ENCODE measurements around the gene SGK1.
"Not testable (repeated sequence)": the region's sequence is repeated elsewhere in the genome, so short reads cannot be mapped to it uniquely, and the experiment has no call there.

Gene SGK1

DNA sequence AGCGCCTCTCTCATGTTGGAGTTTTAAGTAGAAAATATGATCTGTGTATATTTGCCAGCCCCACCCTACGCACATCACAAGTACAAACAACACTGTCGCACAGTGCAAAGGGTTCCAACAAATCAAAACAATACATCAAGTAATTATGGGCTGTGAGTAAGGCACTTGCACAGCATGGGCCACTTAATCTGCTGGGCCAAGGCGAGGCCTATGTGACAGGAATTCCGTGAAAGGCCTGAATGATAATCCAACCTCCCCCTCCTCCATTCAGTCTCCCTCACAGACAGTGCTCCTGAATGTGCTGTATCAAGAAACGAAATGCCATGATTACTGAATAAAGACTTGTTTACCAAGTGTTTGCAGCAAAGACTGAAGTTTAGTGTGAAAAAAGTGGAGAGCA is 135.4 kb downstream of the SGK1 start:
- DNase-seq: no peak

DNA sequence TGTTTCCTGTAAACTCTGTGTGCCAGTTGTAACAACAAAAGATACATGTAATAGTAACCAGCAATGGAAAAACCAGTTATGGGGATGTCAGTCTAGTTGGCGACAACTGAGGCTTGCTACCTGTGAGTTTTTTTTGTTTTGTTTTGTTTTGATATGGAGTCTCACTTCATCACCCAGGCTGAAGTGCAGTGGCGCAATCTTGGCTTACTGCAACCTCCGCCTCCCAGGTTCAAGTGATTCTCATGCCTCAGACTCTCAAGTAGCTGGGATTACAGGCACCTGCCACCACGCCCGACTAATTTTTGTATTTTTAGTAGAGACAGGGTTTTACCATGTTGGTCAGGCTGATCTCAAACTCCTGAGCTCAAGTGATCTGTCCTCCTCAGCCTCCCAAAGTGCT is 136.2 kb downstream of the SGK1 start:
- not testable (repeated sequence) for DNase-seq

DNA sequence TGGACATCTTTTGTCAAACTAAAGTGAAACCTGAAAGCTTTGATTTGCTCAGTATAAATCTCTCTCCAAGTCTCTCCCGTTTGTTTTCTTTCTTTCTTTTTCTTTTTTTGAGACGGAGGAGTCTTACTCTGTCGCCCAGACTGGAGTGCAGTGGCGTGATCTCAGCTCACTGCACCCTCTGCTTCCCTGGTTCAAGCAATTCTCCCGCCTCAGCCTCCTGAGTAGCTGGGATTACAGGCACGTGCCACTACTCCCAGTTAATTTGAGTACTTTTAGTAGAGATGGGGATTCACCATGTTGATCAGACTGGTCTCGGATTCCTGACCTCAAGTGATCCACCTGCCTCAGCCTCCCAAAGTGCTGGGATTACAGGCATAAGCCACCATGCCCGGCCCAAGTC is 136.7 kb downstream of the SGK1 start:
- not testable (repeated sequence) for DNase-seq

DNA sequence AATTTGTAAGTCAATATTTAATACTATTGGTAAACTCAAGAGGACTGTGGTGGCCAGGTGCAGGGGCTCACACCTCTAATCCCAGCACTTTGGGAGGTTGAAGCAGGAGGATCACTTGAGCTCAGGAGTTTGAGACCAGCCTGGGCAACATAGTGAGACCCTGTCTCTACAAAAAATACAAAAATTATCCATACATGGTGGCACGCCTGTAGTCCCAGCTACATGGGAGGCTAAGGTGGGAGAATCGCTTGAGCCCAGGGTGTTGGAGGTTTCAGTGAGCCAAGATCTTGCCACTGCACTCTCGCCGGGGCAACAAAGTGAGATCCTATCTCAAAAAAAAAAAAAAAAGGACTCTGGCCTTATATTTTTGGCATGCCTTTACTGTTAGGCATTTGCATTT is 137.4 kb downstream of the SGK1 start:
- not testable (repeated sequence) for DNase-seq

DNA sequence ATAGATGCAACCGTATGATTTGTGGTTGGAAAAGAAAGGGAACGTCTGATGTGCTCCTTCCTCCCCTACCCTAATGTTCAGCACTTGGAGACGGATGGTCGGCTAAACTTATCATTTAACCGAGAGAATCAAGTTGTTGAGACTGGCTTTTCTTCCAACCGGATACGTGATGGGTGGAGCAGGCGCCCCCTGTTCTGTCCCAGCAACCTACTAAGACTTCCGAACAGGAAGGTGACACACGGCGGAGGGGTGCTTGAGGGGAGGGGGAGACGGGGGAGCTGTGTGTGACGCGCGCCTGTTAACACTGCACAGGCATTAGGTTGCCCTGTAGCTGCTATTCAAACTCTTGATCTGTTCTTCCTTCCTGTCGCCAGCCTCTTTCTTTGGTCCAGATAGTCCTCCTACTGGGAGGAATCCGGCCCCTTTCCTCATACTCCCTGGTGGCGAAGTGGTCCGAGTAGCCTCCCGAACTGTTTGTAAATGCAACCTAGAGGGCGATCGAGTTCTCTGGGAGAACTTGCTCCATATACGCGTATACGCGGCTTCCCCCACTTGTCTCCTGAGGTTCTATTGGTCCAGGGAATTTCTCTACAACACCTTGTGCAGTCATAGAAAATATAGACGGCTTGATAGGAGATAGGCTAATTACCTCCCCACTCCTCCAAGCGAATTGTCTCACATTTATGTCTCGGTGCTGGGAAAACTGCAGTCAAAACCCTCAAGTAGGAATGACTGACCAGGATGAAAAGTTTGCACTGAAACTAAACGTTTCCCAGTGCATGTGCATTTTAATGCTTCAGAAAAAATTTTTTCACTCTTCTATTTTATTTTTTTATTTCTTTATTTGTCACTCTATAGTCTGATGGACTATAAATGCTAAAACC is 139.5 kb downstream of the SGK1 start:
- DNase-seq: peak; percentile 72

DNA sequence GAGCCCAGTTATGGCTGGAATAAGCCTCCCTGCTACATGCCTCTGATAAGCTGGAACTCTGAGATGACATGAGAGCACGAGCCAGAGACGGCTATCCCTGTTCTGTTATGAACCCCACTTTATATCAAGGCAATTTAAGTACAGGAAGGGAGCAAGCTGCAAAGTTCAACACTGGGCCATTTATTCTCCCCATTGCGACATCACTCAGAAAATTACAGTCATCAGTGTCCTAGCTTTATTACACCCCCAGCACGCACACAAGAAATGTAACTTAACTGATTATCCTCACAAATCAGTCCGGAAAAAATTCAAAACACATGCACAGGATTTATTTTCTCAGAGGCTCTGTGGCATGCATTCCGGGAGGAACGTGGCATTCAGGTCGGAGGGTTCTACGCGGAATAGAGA is 140.2 kb downstream of the SGK1 start:
- no peak for DNase-seq

DNA sequence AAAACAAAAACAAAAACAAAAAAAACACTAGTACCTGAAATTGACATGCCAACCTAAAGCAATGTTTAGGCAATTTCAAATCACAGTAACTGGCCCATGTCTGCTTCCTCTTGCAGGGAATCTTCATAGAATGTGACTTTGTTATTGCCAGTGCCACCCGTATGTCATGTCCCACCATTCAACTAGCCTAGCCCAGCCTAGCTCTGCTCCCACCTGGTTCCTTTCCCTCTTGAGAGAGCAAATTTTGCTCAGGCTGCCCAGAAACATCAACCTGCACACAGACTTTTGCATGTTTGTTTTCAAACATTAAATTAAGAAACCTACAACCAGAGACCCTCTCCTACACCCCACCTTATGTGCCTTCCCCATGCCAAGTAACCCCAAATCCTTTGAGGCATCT is 140.7 kb downstream of the SGK1 start:
- no peak for DNase-seq

DNA sequence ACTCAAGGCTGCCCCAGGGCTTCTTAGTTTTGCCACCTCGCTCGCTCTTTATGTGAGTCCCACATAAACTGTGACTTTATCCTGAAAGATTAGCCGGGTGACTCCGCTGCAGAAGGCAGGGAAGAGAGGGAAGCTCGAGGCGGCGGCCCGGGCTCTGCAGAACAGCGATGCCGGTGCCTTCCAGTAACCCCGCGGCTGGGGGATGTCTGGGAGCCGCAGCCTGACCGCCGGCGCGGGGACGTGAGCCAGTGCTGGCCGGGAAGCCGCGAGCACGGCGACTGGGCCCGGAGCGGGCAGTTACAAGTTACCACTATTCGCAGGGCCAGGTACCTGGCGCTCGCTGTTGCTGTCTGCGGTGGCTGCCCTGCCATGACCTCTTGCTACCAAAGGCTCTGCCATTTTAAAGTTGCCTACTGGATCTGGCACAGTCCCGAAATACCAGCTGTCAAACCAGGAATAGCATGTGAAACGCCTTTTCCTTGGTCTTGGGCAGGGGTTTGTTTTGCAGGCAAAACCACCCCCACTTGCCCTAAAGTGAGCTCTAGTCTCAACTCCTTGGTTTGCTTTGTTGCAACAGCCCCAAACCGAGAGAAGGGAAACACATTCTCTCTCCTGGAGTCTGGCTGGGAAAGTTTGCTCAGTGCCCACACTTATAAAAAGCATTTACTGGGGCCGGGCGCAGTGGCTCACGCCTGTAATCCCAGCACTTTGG is 141.5 kb downstream of the SGK1 start:
- no peak for DNase-seq

DNA sequence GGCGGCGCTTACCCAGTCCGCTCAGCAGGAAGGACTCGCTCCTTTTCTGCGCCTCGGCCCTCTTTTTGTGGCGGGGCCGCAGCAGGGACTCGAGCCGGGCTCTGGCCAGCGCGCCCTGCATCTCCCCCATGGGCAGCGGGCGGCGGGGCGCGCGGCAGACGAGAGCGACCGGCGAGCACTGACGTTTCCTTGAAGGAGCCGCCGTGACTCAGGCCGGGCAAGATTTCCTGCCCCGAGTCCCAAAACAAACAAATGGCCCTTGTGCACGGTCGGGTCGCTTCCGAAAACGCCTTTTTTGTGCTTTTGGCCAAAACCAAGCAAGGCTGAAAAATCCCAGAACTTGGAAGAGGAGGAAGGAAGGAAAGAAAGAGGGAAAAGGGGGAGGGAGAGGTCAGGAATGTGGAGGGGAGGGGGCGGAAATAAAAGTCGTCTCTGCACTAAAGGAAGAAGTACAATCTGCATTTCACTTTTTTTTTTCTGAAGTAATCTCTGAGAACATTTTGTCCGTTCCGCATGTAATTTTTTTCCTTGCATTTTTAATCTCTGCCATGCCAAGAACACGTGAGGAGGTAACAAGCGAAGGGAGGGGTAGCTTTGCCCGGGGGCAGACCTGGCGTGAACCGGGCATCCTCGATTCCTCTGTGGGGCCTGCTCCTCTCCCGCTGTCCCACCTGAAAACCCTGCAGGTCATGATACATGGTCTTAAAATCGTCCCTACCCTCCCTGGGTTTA is 142.2 kb downstream of the SGK1 start:
- DNase-seq: no peak

DNA sequence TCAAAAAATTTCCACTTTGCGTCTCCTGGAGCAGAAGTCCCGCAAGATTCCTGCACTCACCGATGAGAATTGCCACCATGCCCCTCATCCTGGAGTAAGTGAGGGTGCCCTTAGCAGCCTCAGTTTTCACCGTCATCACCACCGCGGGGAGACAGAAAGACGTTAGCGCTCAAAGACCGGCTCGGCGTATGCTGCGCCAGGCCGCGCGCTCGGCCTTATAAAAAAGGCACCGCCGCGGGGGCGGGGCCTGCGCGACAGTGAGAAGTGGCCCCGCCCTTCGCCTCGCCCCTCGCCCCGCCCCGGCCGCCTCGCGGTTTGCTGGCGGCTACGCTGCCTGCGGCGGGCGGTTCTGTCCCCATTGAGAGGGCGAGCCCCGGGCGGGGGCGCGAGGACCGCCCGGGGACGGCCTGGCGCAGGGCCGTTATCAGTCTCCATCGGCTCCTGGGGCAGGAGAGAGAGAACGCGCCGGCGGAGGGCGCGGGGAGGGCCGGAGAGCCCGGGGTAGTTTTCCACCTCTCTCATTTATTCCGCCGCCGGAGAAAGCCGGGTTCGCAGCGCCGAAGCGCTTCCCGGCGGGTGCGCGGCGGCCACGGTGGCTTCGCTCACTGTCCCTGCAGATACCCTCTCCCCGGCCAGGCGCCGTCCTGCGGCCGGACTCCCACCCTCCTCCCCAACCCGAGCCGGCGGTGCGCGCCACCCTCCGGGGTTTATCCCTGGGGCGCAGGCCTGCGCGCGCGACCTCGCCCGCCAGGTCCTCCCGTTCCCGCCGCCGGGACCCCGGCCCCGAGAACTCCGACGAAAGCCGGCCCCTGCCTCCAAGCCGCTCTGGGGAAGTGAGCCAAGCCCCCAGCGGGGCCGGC is 143.0 kb downstream of the SGK1 start:
- peak; percentile 96 for DNase-seq

DNA sequence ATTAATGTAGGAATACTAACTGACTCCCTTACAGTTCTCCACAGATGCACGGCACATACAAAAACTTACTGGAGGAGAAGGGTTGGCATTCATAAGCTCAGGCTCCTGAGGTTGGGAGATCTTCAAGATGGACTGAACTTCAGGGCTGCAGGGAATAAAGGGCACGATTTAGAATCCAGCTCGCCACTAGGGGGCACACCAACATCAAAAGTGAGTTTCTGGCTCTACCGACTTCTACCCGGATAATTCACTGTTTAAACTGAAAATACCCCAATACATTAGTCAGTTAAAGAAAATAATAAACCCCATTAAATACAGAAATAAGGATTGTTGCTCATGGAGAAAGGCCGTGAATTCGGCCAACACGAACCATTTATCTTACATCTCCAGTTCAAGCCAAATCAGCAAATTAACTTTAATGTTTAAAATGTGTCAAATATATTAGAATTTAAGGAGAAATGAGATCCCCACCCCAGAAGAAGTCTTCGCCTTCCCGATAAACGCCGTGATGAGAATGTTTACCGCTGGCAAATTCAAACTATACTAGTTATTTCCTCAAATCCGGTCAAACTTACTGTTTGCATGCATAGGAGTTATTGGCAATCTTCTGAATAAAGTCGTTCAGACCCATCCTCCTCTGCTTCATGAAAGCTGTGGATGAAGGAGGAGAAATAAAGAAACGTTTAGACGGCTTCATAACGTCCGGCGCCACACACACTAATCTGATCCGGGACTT is 143.8 kb downstream of the SGK1 start:
- DNase-seq: peak; percentile 91

DNA sequence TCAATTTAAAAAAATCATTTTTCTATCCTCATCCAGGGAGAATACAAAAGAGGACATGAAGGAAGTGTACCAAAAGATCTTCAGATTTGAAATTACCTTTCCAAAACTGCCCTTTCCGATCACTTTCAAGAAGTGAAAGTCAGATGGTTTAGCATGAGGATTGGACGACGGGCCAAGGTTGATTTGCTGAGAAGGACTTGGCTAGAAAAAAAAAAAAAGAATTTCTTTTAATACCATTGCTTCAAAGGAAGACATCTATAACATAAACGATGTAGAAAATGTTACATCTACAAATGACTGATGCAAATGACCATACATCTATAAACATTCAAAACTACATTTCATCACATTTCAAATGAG is 144.6 kb downstream of the SGK1 start:
- DNase-seq: no peak

DNA sequence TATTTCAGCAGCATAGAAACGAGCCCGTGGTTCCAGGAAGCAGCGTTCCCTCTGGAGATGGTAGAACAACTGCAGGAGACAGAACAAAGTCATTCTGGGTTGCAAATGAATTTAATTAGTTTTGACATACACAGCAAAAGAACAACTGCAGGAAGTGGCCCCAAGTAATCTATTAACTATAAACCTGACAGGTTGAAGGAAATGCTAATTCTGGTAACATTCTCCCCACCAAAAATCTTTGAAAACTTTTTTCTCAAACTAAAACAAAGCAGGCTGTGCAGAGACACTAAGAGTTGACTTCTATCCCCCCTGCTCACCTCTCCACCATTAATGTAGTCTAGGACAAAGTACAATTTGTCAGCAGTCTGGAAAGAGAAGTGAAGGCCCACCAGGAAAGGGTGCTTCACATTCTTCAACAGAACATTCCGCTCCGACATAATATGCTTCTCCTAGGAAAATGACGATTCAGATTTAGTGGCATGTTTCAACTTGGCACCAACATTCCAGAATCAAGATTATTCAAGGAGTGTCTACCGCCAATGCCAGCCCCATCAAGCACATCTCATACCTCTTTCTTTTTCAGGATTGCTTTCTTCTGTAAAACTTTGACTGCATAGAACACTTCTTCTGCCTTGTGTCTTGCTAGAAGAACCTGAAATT is 145.1 kb downstream of the SGK1 start:
- no peak for DNase-seq

DNA sequence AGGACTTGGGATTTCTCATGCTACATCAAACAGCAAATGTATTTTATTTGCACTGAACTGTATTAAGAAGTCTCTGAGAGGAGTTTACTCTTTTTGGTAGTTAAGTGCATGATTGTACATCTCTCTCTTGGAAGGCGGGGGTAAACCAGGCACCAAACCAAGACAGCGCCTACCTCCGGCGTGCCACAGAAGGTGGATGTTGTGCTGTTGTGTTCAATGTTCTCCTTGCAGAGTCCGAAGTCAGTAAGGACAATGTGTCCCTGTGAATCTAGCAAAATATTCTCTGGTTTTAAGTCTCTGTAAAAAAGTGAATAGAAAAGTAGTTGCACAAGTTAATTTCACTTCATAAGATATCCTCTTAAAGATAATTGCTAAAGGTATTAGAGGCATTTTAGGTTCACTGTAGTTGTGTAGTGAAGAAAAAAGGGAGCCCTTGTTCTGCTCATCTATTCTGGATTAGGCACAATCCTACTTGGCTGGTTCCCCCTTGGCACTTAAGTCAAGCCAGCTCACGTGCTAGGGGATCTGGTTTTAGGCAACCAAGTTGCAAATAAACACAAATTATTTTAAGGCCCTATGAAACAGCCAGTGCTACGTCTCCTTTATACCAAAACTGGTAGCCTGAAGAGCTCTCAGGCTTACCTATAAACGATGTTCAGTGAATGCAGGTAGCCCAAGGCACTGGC is 145.7 kb downstream of the SGK1 start:
- no peak for DNase-seq

DNA sequence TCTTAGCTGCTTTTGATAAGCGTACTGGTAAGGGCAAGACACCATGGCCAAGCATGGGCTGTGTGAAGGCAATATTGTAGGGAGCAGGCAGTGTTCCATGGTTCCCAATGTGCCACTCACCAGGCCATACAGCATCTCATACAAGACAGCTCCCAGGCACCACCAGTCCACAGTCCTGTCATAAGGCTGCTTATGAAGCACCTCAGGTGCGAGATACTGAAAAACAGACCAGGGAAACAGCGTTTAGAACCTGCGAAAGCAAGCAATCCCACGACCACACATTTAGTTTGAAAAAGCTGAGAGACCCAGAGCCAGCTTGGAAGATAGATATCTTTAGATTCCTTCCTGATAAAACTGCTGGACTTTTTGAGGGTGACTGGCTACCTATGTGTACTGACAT is 146.4 kb downstream of the SGK1 start:
- DNase-seq: no peak

DNA sequence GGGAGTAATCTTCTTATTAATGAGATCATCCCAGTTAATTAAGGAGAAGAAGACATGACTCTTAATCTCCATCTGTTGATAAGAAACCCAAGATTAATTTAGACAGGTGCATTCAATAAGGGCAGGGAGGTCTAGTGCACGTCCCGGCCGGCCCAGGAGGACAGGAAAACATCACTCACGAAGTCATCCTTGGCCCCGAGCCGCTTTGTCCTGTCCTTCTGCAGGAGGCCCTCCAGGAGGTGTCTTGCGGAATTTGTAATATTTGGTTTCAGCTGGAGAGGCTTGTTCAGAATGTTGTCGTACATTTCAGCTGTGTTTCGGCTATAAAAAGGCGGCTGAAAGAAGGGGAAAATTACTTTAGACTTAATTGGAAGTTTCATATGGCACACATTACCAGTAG is 147.1 kb downstream of the SGK1 start:
- no peak for DNase-seq

DNA sequence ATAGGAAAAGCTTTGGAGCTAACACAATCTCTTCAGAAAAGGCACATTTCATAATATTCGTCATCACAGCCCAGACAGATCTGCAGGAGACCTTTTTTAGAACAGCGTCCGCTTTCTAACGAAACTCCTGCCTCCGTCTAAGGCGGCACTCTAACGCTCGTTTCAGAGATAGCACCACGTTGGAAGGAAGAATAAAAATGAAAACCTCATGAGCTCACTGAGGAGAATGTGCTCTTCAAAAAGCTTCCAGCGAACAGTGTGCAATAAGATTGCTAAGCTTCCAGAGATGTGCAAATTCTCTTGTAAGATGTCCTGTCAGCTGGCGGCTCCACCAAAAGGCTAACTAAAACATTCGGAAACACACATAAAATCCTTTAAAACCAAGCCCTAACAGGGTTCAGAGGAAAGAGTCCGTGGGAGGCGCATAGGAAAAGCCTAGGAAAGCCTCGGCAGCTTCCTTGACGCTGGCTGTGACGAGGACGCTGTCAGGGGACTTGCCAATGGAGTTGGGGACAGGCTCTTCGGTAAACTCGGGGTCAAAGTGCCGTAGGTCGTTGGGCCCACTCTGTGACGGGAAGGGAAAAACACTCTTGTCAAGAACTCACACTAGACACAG is 147.9 kb downstream of the SGK1 start:
- no peak for DNase-seq

DNA sequence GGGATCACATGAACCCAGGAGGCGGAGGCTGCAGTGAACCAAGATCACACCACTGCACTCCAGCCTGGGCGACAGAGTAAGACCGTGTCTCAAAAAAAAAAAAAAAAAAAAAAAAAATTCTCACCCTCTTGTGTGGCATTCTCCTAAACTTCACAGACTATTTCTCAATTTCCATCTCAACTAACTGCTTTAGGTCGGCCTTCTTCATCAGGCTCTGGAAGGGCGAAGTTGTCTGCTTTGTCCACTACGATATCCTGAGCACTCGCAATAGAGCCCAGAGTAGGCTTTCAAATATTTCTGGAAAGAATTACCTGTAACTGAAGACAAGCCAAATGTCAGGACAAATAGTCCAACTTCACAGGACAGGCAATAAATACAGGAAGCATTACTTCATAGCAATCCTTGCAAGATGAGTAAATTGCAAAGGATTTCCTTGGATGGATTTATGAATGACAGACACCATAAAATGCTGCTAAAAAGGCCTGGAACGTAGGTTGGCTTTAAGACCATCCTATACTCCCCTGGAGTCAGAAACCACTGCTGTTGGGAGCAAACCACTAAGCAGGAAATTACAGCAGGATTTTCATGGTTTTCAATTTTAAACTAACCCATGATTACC is 149.2 kb downstream of the SGK1 start:
- DNase-seq: no peak

DNA sequence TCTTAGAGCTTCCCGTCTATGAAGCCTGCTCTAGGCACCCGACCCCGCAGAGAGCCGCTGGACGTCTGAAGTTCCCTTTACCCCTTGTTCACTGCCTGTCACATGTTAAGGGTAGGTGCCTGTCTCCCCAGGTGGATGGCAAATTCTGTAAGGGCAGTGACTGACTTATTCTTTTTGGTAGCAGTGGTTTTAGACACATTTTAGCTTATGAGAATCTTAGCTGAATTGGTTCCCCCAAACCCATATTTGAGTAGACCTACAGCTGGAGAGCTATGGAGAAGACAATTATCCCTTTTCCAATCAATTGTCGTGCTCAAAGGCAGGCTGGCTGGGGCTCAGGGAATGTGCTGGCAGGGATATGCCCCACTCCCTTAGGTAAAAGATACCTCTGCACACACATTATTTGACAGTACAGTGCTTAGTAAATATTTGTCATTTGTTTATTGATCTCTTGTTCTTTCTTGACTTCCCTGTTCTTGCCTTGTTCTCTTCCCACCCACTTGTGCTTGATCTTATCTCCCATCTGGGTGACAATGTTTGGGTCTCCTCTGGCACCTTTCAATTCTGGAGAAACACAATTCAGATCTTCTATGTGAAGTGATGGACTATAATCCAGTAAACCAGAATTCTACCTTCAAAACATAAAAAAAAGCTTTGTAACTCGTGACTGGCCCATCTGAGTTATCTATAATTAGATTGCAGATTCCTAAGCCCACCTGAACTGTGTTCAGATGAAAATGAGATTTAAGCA is 151.2 kb downstream of the SGK1 start:
- no peak for DNase-seq
